Mesodermal cell (in vitro differentiated cells): ENCODE data around the gene PLCL2.
"Not testable (repeated sequence)": the region's sequence is repeated elsewhere in the genome, so short reads cannot be mapped to it uniquely, and the experiment has no call there.

Source experiments
- H3K27ac ChIP-seq: 2 replicates; pipeline ENCODE4 v1.7.0; 2013; ENCODE audit warnings: mild to moderate bottlenecking, low read depth, low read length, moderate library complexity; ENCODE audit not compliant: severe bottlenecking
- H3K36me3 ChIP-seq: 2 replicates; pipeline ENCODE4 v1.7.1; 2013; ENCODE audit warnings: mild to moderate bottlenecking, low read length, moderate library complexity; ENCODE audit not compliant: control insufficient read depth, insufficient read depth
- H3K4me1 ChIP-seq: one replicate; pipeline ENCODE4 v1.7.1; 2013; ENCODE audit warnings: mild to moderate bottlenecking, low read length; ENCODE audit not compliant: insufficient read depth, control insufficient read depth, poor library complexity, severe bottlenecking
- H3K4me3 ChIP-seq: 2 replicates; pipeline ENCODE4 v1.7.0; 2013; ENCODE audit warnings: low read length, control low read depth, mild to moderate bottlenecking; ENCODE audit not compliant: insufficient read depth, poor library complexity, severe bottlenecking; ENCODE audit errors: extremely low read depth
- H3K9me3 ChIP-seq: 2 replicates; pipeline ENCODE4 v1.7.1; 2013; ENCODE audit warnings: mild to moderate bottlenecking, low read length, moderate library complexity; ENCODE audit not compliant: control insufficient read depth
- WGBS, 2 experiments: methylation state at CpG; one replicate each; pipeline ENCODE4 v1.1.5; 2013; ENCODE audit warnings: missing lambda C conversion rate in 2 of 2; ENCODE audit not compliant: insufficient coverage in 2 of 2; 5-methylcytosine and 5-hydroxymethylcytosine counted together

PLCL2 gene

DNA sequence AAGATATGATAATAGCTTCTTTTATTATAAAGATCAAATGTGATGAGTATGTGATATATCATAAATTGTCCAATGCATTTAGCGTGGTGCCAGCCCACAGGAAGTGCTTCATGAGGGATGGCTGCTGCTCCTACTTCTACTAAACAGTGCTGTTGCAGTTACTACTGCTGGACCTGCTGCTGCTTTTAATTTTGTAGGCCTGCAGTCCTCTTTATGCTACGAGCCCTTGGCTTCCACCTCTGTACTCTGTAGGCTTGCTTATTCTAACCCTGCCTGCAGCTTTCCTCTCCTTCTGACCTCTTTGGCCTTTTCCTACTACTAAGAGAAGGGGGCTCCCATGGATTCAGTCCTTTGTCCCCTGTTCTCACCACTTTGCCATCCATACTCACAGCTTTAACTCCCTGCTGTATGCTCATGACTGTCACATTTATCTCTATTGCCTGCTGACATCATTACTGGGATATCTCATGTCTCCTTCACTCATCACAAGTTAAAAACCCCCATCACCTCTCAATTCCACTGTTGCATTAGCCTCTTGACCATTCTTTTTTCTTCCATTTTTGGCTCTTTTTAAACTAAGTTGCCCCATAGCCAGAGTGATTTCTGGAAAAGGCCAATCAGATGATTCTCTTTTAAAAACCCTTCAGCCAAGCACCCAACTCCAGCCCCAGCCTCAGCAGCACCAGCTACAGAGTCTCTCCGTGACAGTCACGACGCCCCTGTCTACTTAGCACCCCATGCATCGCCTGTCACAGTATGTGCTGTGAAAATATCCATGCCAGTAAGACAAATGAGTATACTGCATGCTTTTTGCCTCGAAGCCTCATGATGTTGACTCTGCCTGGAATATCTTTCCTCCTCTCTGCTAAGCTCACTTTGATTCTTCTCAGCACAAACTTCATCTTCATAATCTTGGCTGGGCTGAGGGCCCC lies 56.3 kb downstream of the PLCL2 start:
- no peak overlapping the region for H3K27ac ChIP-seq
- 82 to 92% methylated on average over 4 to 7 of the region's 7 CpGs for WGBS, 2 experiments
- no peaks in the 10 kb centered on the region for H3K36me3 ChIP-seq

DNA sequence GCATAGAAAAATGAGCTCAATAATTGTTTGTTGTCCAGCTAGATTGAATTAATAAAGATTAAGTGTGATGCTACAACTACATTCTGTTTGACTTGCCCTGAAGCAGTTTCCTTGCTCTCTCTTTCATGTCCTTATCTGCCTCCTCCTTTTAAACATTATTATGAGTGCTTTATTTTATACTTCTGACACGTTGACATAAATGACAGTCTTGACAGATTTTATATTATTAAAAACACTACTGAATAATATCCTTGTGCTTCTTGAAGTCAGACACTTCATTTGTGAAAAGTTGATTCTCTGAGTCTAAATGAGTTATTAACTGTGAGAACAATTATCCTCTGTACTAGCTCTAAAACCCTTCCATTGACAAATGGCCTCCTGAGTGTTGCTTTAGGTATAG lies 58.2 kb downstream of the PLCL2 start:
- Histone ChIP-seq H3K27ac (no peak overlapping the region), H3K4me1 (no peaks in the 10 kb centered on the region), H3K9me3 (no peaks in the 10 kb centered on the region), H3K36me3 (no peaks in the 10 kb centered on the region), H3K4me3 (no peak overlapping the region)
- WGBS, 2 experiments: no CpG with 5 or more reads among the region's 1 CpG

More for the DNA sequence above, 56.3 kb downstream of the PLCL2 start:
- Histone ChIP-seq H3K9me3 (no peaks in the 10 kb centered on the region), H3K4me1 (no peaks in the 10 kb centered on the region), H3K4me3 (no peak overlapping the region)

DNA sequence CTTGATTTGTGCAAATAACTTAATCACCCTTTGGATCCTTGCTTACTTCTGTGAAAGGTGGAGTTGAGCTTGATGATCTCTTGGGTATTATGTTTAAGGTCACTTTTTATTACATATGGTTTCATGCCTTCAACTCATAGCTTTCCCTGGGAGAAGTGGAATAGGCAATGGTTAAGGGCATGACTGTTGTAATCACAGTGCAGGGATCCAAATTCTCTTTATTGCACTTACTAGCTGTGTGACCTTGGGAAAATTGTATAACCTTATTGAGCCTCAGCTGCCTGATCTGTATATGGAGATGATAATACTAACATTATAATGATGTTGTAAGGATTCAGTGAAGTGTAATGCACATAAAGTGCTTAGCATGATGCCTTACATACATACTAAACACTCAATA lies 59.1 kb downstream of the PLCL2 start:
- Histone ChIP-seq H3K27ac (no peak overlapping the region), H3K9me3 (no peaks in the 10 kb centered on the region), H3K4me3 (no peak overlapping the region), H3K36me3 (no peaks in the 10 kb centered on the region), H3K4me1 (no peaks in the 10 kb centered on the region)

DNA sequence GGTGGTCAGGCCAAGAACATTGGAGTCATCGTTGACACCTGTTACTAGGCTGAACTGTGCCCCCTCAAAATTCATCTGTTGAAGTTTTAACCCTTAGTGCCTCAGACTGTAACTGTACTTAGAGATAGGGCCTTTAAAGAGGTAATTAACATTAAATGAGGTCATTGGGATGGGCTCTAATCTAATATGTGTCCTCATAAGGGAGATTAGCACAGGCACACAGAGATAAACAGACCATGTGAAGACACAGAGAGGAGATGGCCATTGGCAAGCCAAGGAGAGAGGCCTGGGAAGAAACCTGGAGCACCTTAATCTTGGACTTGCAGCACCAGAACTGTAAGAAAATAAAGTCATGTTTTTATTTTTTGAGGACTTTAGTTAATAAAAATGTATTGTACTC lies 59.6 kb downstream of the PLCL2 start:
- H3K36me3 ChIP-seq: no peaks in the 10 kb centered on the region
- no peak overlapping the region for H3K4me3 ChIP-seq
- H3K9me3 ChIP-seq: no peaks in the 10 kb centered on the region
- no peak overlapping the region for H3K27ac ChIP-seq
- WGBS, 2 experiments: 86 to 100% methylated on average over 1 of the region's 1 CpG
- H3K4me1 ChIP-seq: no peaks in the 10 kb centered on the region

DNA sequence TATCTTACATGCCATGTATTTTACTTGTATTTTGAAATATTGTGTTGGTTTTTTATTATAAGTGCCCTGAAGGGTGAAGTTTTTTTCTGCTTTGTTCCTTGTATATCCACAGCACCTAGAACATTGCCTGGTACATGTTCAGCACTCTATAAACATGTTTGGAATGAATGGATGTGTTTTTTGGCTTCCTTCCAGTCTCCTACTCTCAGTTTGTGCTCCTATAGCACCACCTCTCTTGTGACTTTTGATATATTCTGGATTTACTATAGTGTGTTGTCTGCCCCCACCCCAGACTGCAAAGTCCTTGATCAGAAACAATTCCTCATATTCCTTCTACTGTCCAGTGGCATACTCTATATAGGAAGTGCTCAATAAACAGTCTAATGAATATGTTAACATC lies 60.6 kb downstream of the PLCL2 start:
- no peak overlapping the region for H3K4me3 ChIP-seq
- H3K4me1 ChIP-seq: no peaks in the 10 kb centered on the region
- no peaks in the 10 kb centered on the region for H3K9me3 ChIP-seq
- H3K27ac ChIP-seq: no peak overlapping the region
- H3K36me3 ChIP-seq: no peaks in the 10 kb centered on the region

DNA sequence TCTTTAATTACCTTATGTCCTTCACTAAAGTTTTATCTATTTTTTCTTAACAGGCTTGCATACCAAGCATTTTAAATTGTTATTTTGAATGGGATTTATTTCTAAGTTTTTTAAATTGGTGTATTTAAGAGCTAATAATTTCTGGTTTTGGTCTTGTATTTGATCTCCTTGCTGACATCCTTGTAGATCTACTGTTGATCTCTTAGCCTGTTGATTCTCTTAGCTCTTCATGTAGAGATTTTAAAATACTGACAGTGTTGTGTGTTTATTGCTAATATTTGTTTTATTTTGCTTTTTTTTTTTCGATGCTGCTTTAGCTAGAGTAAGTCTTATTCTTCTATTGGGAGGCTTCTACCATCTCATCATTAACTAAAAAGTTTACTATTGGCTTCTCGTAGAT lies 65.5 kb downstream of the PLCL2 start:
- H3K4me1 ChIP-seq: no peaks in the 10 kb centered on the region
- WGBS, 2 experiments: no CpG with 5 or more reads among the region's 2 CpGs
- H3K36me3 ChIP-seq: no peaks in the 10 kb centered on the region
- H3K4me3 ChIP-seq: no peak overlapping the region
- H3K27ac ChIP-seq: no peak overlapping the region
- no peaks in the 10 kb centered on the region for H3K9me3 ChIP-seq

DNA sequence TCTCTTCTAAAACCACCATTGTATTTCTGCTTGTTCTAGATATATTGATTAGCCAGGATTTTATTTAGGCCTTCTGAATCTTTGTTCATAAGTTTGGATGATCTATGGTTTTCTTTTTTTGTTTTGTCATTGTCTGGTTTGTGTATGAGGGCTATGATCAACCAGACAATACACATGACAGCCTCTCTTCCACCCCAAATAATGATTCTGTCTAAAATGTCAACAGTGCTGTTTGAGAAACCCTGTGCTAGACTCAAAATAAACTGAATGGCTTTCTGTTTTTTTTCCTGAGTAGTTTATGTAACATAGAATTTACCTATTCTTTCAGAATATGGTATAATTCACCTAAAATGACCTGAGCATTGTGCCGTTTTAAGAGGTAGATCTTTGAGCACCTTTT lies 66.1 kb downstream of the PLCL2 start:
- Histone ChIP-seq H3K4me1 (no peaks in the 10 kb centered on the region), H3K27ac (no peak overlapping the region), H3K36me3 (no peaks in the 10 kb centered on the region), H3K9me3 (no peaks in the 10 kb centered on the region), H3K4me3 (no peak overlapping the region)
- WGBS, 2 experiments: no CpG with 5 or more reads among the region's 1 CpG

DNA sequence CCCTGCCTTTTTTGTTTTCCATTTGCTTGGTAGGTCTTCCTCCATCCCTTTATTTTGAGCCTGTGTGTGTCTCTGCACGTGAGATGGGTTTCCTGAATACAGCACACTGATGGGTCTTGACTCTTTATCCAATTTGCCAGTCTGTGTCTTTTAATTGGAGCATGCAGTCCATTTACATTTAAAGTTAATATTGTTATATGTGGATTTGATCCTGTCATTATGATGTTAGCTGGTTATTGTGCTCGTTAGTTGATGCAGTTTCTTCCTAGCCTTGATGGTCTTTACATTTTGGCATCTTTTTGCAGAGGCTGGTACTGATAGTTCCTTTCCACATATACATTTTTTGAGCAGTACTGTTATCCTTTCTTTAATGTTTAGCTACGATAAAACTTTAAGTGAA lies 73.1 kb downstream of the PLCL2 start:
- H3K9me3 ChIP-seq, H3K27ac ChIP-seq, H3K36me3 ChIP-seq, H3K4me3 ChIP-seq, H3K4me1 ChIP-seq: not testable (repeated sequence)
- WGBS, 2 experiments: no CpG with 5 or more reads among the region's 3 CpGs

DNA sequence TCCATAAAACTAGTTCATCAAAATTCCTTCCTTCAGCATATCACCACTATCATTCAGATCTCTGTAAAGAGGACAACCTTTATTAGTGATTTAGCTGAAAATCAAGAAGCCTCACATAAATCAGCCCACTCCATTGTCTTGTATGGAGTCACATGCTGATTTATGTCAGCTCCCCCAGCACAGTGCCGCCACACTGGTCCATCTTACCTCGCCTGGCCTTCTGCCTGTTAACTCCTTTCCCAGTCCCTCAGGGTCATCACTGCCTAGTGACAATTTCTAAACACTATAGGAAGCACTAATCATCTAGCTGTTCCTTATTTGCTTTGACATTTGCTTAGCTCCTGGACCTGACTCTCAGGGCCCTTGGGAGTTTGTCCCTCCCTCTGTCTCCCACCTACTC lies 75.4 kb downstream of the PLCL2 start:
- Histone ChIP-seq H3K36me3 (no peaks in the 10 kb centered on the region), H3K4me3 (no peak overlapping the region), H3K4me1 (no peaks in the 10 kb centered on the region), H3K27ac (no peak overlapping the region), H3K9me3 (no peaks in the 10 kb centered on the region)
- 90 to 100% methylated on average over 2 of the region's 2 CpGs for WGBS, 2 experiments

DNA sequence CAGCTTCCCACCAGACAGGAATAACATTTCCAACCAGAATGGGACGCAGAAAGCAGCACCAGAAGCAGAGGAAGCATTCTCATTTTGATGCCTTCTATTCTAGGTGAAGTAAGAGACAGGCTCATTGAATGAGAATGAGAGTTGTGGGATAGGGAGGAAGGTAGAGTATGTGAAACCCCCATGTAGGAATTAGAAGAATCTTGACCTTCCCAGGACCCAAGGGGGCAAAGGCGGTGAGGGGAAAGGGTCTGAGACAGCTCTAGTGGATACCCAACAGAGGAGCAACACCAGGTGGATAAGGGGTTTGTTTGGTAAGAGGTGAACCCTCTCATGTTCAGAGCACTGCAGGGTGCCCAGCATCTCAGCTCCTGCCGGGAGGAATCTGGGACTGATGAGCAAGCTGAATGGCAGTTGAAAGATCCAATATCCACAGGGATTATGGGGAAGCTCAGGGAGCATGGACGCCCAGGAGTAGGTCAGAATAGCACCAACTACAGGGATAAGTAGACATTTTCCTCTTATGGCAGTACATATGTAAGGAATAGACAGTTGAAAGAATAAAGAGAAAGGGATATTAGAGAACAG lies 77.0 kb downstream of the PLCL2 start:
- no peaks in the 10 kb centered on the region for H3K4me1 ChIP-seq
- H3K4me3 ChIP-seq: no peak overlapping the region
- H3K36me3 ChIP-seq: no peaks in the 10 kb centered on the region
- no peaks in the 10 kb centered on the region for H3K9me3 ChIP-seq
- 59 to 61% methylated on average over 3 of the region's 4 CpGs for WGBS, 2 experiments
- H3K27ac ChIP-seq: no peak overlapping the region

DNA sequence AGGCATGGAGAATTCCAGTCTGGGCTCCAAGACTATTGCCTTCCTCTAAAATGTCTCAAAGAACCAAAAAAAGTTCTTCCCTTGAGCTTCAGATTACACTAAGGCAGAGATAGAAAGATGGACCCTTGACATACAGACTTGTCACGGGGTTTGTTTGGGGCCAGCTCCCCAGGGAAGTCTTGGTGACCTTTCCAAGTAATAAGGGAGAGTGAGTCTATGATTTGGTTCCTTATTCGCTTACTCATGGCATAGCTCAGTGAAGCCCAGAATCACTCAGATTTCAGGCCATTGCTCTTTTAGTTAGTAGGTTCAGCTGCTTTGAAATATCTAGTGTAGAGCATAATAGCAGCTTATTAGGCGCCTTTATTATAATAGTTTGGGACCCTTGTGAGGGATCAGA lies 90.3 kb downstream of the PLCL2 start:
- H3K36me3 ChIP-seq: no peaks in the 10 kb centered on the region
- H3K4me3 ChIP-seq: no peak overlapping the region
- WGBS, 2 experiments: 11 to 54% methylated on average over 1 to 2 of the region's 3 CpGs
- no peaks in the 10 kb centered on the region for H3K4me1 ChIP-seq
- H3K27ac ChIP-seq: no peak overlapping the region
- no peaks in the 10 kb centered on the region for H3K9me3 ChIP-seq
